Activated gamma-delta T cell treated with anti-CD3 and anti-CD28 coated beads, Interleukin-2, amount 50 U/mL, for 16 hours (primary cell): ENCODE measurements around the gene GLP2R.

Experiments used
- DNase-seq: peaks from one replicate; pipeline ENCODE4 v3.0.0-alpha.2; 2020; ENCODE audit warnings: low read depth

GLP2R gene

DNA sequence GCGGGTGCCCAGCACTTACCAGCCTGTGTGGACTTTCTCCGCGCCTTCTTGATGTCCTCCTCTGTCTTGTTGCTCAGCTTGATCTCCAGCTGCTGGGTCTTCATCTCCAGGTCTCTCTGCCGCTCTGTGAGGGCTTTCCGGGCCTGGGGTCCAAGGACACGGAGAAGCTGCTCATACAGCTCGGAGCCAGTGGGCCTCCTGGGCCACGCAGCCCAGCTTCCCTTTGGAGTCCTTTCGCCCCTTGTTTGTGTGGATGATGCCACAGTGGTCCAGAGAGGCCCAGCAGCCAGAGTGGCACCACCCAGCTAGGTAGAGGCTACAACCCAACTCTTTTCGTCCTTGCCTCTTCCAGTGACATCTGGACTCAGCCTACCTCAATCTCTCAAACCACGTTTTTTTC, 99.7 kb downstream of the GLP2R start:
- no peak for DNase-seq

DNA sequence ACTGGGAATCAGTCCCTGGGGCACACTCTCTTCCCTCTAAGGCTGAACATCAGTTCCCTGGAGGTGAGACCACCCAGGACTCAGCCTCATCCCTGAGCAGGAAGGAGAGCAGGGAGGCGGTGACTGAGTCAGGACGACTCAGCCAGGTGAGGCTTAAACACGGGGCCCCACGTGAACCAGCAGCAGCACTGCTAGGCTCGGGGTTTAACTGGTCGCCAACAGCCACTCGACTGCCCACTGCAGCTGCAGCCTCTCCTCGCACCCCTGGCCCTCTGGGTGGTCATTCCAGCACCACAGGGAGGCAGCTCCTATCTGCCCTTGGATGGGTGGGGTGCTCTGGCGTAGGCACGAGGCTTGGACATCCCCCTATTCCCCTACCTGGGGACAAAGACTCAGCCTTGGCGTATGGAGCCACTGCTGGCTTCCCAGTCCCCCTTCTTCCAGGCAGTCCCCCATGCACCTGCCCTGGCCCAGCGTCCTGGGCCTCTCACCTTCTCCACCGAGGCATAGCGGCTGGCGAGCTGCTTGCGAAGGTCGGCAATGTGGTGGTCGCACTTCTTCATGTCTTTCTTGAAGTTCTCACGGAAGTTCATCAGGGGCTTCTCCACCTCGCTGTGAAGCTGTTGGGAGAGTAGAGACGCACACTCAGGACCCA, 100.6 kb downstream of the GLP2R start:
- no peak for DNase-seq

GRCh38 chr17:9928601-9929333, 103.0 kb downstream of the GLP2R start:
- no peak for DNase-seq

DNA sequence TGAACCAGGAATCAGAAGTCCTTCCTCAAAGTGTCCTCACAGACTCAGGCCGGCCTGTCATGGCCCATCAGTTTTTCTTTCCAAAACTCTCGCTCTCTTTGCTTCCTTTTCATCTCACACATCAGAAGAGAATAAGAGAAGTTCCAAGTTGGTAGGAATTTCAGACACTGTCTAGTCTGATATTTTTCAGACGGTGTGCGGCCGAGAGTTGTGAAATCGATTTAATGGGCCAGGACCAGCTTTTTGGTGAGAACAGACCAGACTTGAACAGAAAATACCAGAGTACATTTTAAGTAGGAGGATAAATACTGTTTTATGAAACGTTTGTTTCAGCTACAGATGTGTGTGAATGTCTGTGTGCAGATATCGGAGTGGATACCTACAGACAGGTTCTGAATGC, 104.1 kb downstream of the GLP2R start:
- no peak for DNase-seq

GRCh38 chr17:9931144-9931741, 105.5 kb downstream of the GLP2R start:
- no peak for DNase-seq

GRCh38 chr17:9932491-9932890, 106.8 kb downstream of the GLP2R start:
- DNase-seq = no peak

GRCh38 chr17:9934331-9934730, 108.6 kb downstream of the GLP2R start:
- DNase-seq = no peak

- no peak for DNase-seq
These were observed 109.7 kb downstream of the GLP2R start for GRCh38 chr17:9935408-9935807.

- DNase-seq = no peak
These were observed 110.4 kb downstream of the GLP2R start for GRCh38 chr17:9936095-9936494.

DNA sequence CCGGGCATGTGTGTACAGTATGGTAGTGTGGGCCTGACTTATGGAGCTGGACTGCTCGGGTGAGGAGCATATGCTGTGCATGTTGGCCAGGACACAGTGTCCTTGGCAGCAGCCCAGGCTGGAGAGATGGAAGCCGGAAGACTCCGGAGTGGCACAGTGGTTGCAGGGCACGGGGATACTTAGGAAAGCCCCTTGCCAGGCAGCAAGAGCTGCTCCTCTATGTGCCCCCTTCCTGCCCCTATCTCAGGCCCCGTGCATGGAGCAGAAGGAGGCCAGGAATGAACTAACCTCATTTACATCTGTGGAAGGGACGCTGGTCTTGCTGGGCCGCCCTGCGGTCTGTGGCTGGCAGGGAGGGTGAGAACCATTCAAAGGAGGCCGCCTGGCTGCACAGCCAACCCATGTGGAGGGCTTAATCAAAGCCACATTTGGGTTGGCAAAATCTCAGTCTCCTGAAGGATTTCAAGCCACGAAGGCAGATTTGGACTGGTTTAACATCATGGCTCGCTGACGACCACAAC, 111.6 kb downstream of the GLP2R start:
- DNase-seq = no peak

DNA sequence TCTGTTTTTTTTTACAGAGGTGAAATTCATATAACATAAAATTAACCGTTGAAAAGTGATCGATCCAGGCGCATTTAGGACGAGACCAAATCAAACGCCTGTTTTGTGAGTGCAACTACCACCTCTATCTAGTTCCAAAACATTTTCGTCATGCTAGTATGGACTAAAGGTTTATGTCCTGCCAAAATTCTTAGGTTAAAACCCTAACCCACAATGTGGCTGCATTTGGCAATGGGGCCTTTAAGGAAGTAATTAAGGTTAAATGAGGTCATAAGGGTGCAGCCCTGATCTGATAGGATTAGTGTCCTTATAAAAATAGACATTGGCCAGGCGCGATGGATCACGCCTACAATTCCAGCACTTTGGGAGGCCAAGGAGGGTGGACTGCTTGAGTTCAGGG, 112.2 kb downstream of the GLP2R start:
- DNase-seq = no peak

- DNase-seq = no peak
These were observed 113.0 kb downstream of the GLP2R start for GRCh38 chr17:9938764-9939163.

DNA sequence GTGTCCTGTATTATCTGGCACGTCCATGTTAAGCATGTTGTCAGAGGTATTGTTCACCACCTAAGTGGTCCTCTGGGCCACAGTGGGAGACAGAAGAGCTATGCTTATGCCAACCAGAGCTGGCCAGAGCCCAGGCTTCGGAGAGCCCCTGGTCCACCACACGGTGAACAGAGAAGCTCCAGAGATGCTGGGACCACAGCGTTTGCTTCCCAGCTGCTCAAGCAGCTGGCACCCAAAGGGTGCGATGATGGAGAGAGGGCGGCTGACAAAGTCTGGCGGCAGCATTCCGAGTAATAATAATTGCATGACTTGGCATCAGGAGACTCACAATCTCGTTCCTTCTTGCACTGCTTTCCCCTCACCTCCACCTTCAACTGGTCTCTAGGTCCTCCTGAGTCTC, 115.1 kb downstream of the GLP2R start:
- no peak for DNase-seq

DNA sequence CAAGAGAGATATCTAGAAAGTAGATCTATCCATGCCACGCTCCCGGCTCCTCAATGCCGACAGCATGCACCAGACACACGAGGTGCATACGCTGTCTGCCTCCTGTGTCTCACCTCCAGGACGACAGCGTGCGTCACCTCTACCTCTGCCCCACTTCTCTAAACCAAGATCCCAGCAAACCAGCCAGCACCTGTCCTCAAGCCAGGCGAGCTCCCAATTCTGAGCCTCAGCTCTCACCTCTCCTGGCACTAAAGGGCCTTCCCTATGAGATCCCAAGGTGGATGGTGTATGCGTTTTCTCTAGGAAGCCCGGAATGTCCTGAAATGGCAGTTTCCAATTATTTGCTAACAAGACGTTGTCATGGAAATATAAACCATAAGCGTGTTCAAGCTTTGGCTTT, 115.6 kb downstream of the GLP2R start:
- no peak for DNase-seq
